ENCODE data around the gene SMAD9. TPM values are rescaled to one million over a fixed set of nuclear protein-coding genes. Genes with fewer than 3 reads are reported as not detected.

SMAD9 gene
- total and polyA plus RNA-seq, 2 donors (not counting 1 experiment from before 2014, with no cell fraction given) = 3.5 to 4.8 TPM

- Histone ChIP-seq H4K20me1 (ENCODE audit: control insufficient read depth, extremely low read depth, insufficient read depth, low read length) (no peaks in the 10 kb centered on the region), H3K4me3 (replicated peaks in 1 of 4; ENCODE audit: control extremely low read depth in 1 of 4, insufficient read depth in 1 of 4, low read depth in 3 of 4, low read length in 4 of 4) (no peak overlapping the region), H3K36me3 (ENCODE audit: control insufficient read depth, insufficient read depth, low read length) (no peaks in the 10 kb centered on the region), H2AFZ (ENCODE audit: low read length) (no peak overlapping the region), H3K4me2 (ENCODE audit: extremely low read depth, insufficient read depth, low read length) (no peak overlapping the region), H3K27me3 (ENCODE audit: control insufficient read depth, insufficient read depth, low read length) (no peaks in the 10 kb centered on the region), H3K79me2 (ENCODE audit: control insufficient read depth, insufficient read depth, low read length) (no peaks in the 10 kb centered on the region), H3K27ac (ENCODE audit: insufficient read depth, low read length) (no peak overlapping the region), H3K9me3 (ENCODE audit: control insufficient read depth, insufficient read depth, low read depth, low read length) (no peaks in the 10 kb centered on the region), H3K9ac (ENCODE audit: insufficient read depth, low read length) (no peak overlapping the region), H3K4me1 (ENCODE audit: control insufficient read depth, extremely low read depth, insufficient read depth, low read length) (no peaks in the 10 kb centered on the region)
- TF ChIP-seq, protein P1, sequence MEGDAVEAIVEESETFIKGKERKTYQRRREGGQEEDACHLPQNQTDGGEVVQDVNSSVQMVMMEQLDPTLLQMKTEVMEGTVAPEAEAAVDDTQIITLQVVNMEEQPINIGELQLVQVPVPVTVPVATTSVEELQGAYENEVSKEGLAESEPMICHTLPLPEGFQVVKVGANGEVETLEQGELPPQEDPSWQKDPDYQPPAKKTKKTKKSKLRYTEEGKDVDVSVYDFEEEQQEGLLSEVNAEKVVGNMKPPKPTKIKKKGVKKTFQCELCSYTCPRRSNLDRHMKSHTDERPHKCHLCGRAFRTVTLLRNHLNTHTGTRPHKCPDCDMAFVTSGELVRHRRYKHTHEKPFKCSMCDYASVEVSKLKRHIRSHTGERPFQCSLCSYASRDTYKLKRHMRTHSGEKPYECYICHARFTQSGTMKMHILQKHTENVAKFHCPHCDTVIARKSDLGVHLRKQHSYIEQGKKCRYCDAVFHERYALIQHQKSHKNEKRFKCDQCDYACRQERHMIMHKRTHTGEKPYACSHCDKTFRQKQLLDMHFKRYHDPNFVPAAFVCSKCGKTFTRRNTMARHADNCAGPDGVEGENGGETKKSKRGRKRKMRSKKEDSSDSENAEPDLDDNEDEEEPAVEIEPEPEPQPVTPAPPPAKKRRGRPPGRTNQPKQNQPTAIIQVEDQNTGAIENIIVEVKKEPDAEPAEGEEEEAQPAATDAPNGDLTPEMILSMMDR (conservative IDR thresholded peaks at IDR 0.05 in 1 of 2, IDR thresholded peaks at IDR 0.05 in 1 of 2; ENCODE audit: low read depth in 1 of 2, low read length in 2 of 2) = no peak
- no peak for TF ChIP-seq EZH2 (IDR thresholded peaks at IDR 0.05; ENCODE audit: low read length, missing control alignments)
- no peak for DNase-seq (ENCODE audit: low read depth in 2 of 2)
Measured at GRCh38 chr13:36801035-36801434, 119.0 kb downstream of the SMAD9 start.

- TF ChIP-seq EZH2 (IDR thresholded peaks at IDR 0.05; ENCODE audit: low read length, missing control alignments) = no peak
- TF ChIP-seq, protein P1 (conservative IDR thresholded peaks at IDR 0.05 in 1 of 2, IDR thresholded peaks at IDR 0.05 in 1 of 2; ENCODE audit: low read depth in 1 of 2, low read length in 2 of 2) = no peak
- Histone ChIP-seq H3K9ac (ENCODE audit: insufficient read depth, low read length) (no peak overlapping the region), H3K27me3 (ENCODE audit: control insufficient read depth, insufficient read depth, low read length) (no peaks in the 10 kb centered on the region)
Measured at GRCh38 chr13:36796052-36796451, 124.0 kb downstream of the SMAD9 start.

DNA sequence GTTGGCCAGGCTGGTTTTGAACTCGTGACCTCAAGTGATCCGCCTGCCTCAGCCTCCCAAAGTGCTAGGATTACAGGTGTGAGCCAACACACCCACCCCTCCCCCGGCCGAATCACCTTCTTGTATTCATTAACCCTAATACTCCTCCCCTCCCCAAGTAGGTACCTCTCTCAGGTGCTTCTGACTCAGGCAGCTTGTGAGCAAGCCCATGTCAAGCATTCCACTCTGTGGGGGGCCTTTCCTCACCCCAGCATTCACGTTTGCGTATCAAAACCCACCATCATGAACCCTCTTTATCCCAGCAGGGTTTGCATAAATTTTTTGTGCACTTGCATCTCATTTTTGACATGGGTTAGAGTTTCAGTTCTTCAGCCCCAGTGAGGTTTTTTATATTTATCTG lies 124.6 kb downstream of the SMAD9 start:
- Histone ChIP-seq H3K27ac (ENCODE audit: insufficient read depth, low read length) (no peak overlapping the region), H3K27me3 (ENCODE audit: control insufficient read depth, insufficient read depth, low read length) (no peaks in the 10 kb centered on the region), H3K9ac (ENCODE audit: insufficient read depth, low read length) (no peak overlapping the region), H3K4me1 (ENCODE audit: control insufficient read depth, extremely low read depth, insufficient read depth, low read length) (no peaks in the 10 kb centered on the region), H3K4me3 (replicated peaks in 1 of 4; ENCODE audit: control extremely low read depth in 1 of 4, insufficient read depth in 1 of 4, low read depth in 3 of 4, low read length in 4 of 4) (no peak overlapping the region), H3K36me3 (ENCODE audit: control insufficient read depth, insufficient read depth, low read length) (no peaks in the 10 kb centered on the region), H3K79me2 (ENCODE audit: control insufficient read depth, insufficient read depth, low read length) (no peaks in the 10 kb centered on the region), H4K20me1 (ENCODE audit: control insufficient read depth, extremely low read depth, insufficient read depth, low read length) (no peaks in the 10 kb centered on the region), H3K9me3 (ENCODE audit: control insufficient read depth, insufficient read depth, low read depth, low read length) (no peaks in the 10 kb centered on the region), H2AFZ (ENCODE audit: low read length) (no peak overlapping the region), H3K4me2 (ENCODE audit: extremely low read depth, insufficient read depth, low read length) (no peak overlapping the region)
- TF ChIP-seq, protein P1 (conservative IDR thresholded peaks at IDR 0.05 in 1 of 2, IDR thresholded peaks at IDR 0.05 in 1 of 2; ENCODE audit: low read depth in 1 of 2, low read length in 2 of 2) = no peak
- TF ChIP-seq EZH2 (IDR thresholded peaks at IDR 0.05; ENCODE audit: low read length, missing control alignments) = no peak
- DNase-seq (ENCODE audit: low read depth in 2 of 2) = no peak

More at GRCh38 chr13:36796052-36796451, 124.0 kb downstream of the SMAD9 start:
- Histone ChIP-seq H3K4me3 (replicated peaks in 1 of 4; ENCODE audit: control extremely low read depth in 1 of 4, insufficient read depth in 1 of 4, low read depth in 3 of 4, low read length in 4 of 4) (no peak overlapping the region), H2AFZ (ENCODE audit: low read length) (no peak overlapping the region), H3K36me3 (ENCODE audit: control insufficient read depth, insufficient read depth, low read length) (no peaks in the 10 kb centered on the region), H3K79me2 (ENCODE audit: control insufficient read depth, insufficient read depth, low read length) (no peaks in the 10 kb centered on the region), H3K27ac (ENCODE audit: insufficient read depth, low read length) (no peak overlapping the region), H3K4me2 (ENCODE audit: extremely low read depth, insufficient read depth, low read length) (no peak overlapping the region), H3K9me3 (ENCODE audit: control insufficient read depth, insufficient read depth, low read depth, low read length) (no peaks in the 10 kb centered on the region), H3K4me1 (ENCODE audit: control insufficient read depth, extremely low read depth, insufficient read depth, low read length) (no peaks in the 10 kb centered on the region), H4K20me1 (ENCODE audit: control insufficient read depth, extremely low read depth, insufficient read depth, low read length) (no peaks in the 10 kb centered on the region)
- DNase-seq (ENCODE audit: low read depth in 2 of 2) = no peak

Other genes with a start within 250 kb of the SMAD9 start
- not detected in 2 replicates for gene SERTM1, start 246.2 kb downstream of the SMAD9 start, total RNA-seq
- gene SERTM1, start 246.2 kb downstream of the SMAD9 start, polyA plus RNA-seq = not detected in 2 replicates
- 1.0 and 1.8 TPM in 2 replicates for gene RFXAP, start 101.0 kb downstream of the SMAD9 start, total RNA-seq
- 4.2 and 4.6 TPM in 2 replicates for gene RFXAP, start 101.0 kb downstream of the SMAD9 start, polyA plus RNA-seq
- gene ALG5, start 79.1 kb upstream of the SMAD9 start, total RNA-seq = 30.3 and 34.8 TPM in 2 replicates
- 44.1 and 49.6 TPM in 2 replicates for gene ALG5, start 79.1 kb upstream of the SMAD9 start, polyA plus RNA-seq
- gene EXOSC8, start 80.5 kb upstream of the SMAD9 start, total RNA-seq = 30.6 and 32.9 TPM in 2 replicates
- gene EXOSC8, start 80.5 kb upstream of the SMAD9 start, polyA plus RNA-seq = 35.0 and 54.2 TPM in 2 replicates
- 35.2 and 56.5 TPM in 2 replicates for gene SUPT20H, start 139.4 kb upstream of the SMAD9 start, total RNA-seq
- 57.5 and 68.4 TPM in 2 replicates for gene SUPT20H, start 139.4 kb upstream of the SMAD9 start, polyA plus RNA-seq
- gene CSNK1A1L, start 185.4 kb upstream of the SMAD9 start, total RNA-seq = not detected in 2 replicates
- not detected in 2 replicates for gene CSNK1A1L, start 185.4 kb upstream of the SMAD9 start, polyA plus RNA-seq